HG03097 (cell line): Measurements from ENCODE around the gene MPP4.
"Not testable (repeated sequence)": the region's sequence is repeated elsewhere in the genome, so short reads cannot be mapped to it uniquely, and the experiment has no call there.

Experiments
- ATAC-seq: cut with Tn5 transposase; IDR thresholded peaks from one replicate; pipeline ENCODE4 v1.9.1; 2021; ENCODE audit not compliant: unreplicated experiment, low FRiP score

MPP4 gene

GRCh38 chr2:201674298-201674697 lies 24.1 kb downstream of the MPP4 start:
- no peak for ATAC-seq

DNA sequence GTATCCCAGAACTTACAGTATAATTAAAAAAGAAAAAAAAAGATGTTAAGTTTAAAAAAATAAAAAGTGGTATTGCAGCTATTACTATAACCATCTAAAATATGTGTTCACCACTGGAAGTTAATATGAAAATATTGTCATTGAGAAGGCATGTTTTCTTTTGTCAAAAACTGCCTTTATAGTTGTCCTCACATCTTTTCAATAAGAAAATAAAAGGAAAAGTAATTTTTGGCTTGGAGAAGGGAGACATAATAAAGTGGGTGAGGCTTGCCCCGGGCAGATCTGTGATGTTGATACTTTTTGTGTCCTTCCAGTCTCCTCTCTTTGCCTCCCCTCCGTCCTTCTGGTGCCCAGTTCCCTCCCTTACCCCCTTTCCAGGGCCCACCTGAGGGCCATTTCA lies 24.9 kb downstream of the MPP4 start:
- ATAC-seq = no peak

GRCh38 chr2:201671205-201671604 lies 27.2 kb downstream of the MPP4 start:
- ATAC-seq = not testable (repeated sequence)

GRCh38 chr2:201669865-201670264 lies 28.6 kb downstream of the MPP4 start:
- no peak for ATAC-seq

DNA sequence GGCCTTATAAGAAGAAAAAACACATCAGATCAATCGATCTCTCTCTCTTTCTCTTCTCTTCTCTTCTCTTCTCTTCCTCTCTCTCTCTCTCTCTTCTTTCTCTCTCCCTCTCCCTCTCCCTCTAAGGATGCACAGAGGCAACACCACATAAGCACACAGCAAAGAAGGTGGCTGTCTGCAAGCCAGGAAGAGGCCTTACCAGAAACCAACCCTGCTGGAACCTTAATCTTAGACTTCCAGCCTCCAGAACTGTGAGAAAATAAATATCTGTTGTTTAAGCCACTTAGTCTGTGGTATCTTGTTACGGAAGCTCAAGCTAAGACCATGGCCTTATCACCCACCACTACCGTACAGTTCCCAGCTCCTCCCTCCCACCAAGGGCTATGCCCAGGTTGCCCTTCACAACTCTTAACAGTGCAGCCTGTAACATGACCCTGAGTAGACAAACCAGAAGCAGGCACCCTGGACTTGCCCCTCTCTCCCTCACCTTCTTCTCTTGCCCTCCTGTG lies 30.0 kb downstream of the MPP4 start:
- no peak for ATAC-seq

DNA sequence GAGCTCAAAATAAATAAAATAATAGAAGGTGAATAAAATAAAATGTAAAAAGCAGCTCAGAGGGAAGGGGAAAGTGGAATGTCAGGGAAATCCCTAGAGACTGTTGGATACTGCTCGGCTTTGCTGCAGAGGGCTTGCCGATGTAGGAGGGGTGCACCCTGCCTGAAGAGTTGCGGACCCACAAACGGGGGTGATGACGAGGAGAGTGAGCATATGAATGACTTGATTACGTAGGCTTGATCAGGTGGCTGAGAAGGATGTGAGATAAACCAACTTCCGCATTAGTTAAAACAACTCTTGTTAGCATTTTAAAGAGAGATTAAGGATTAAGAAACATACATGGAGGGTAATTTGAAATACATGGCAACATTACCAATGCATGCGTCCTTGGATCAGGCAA lies 34.1 kb downstream of the MPP4 start:
- no peak for ATAC-seq

- no peak for ATAC-seq
These were observed 37.1 kb downstream of the MPP4 start for GRCh38 chr2:201661366-201661765.

GRCh38 chr2:201660293-201660895 lies 38.0 kb downstream of the MPP4 start:
- no peak for ATAC-seq

DNA sequence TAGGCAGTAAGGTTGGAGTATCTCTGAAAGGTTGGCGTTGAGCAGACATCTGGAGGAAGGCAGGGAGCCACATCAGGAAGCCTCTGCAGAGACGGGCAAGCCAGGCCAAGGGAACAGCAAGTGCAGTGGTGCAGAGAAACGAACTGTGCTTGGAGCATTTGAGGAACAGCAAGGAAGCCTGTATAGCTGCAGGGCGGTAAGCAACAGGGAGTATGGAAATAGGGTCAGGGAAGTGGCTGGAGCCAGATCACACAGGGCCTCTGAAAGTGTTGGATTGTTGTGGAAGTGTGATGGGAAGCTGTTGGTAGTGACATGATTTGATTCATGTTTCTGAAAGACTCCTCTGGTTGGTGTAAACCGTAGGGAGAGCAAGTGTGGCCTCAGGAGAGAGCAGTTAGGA lies 41.7 kb downstream of the MPP4 start:
- no peak for ATAC-seq

DNA sequence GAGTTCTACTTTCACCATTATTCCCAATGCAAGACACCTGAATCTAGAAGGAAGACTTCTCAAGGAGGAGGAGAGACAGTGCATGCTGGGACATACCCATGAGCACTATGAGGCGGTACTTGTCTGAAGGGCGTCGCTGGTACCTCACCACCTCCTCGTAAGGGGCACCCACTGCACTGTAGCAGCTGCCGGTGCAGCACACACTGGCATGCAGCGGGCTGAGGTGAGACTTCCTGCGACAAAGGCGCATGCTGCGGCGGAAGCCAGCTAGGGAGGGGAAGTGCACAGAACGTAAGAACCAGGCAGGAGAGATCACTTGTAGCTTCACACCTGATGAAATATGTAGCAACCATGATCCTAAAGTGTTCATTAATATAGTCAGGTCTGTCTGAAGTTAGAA lies 42.3 kb downstream of the MPP4 start:
- no peak for ATAC-seq

GRCh38 chr2:201654616-201655384 lies 43.6 kb downstream of the MPP4 start:
- no peak for ATAC-seq

- no peak for ATAC-seq
These were observed 45.2 kb downstream of the MPP4 start for GRCh38 chr2:201653221-201653620.

DNA sequence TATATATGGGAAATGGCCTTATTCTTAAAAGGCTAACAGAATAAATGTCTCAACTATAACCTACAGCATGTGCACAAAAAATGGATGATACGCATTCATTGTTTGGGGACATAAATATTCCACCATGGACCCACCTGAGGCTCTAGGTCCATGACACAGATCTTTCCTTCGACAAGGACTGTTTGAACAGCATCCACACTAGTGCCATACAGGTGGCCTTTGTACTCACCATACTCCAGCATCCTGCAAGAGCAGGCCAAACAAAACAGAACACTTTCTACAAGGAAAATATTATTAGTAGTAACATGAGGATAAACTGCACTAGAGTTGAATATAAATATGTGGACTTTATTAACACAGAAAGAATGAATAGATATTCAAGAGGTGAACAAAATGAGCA lies 49.0 kb downstream of the MPP4 start:
- ATAC-seq = no peak

- ATAC-seq = no peak
These were observed 51.0 kb downstream of the MPP4 start for GRCh38 chr2:201647431-201647830.

GRCh38 chr2:201644001-201644400 lies 54.4 kb downstream of the MPP4 start:
- no peak for ATAC-seq

DNA sequence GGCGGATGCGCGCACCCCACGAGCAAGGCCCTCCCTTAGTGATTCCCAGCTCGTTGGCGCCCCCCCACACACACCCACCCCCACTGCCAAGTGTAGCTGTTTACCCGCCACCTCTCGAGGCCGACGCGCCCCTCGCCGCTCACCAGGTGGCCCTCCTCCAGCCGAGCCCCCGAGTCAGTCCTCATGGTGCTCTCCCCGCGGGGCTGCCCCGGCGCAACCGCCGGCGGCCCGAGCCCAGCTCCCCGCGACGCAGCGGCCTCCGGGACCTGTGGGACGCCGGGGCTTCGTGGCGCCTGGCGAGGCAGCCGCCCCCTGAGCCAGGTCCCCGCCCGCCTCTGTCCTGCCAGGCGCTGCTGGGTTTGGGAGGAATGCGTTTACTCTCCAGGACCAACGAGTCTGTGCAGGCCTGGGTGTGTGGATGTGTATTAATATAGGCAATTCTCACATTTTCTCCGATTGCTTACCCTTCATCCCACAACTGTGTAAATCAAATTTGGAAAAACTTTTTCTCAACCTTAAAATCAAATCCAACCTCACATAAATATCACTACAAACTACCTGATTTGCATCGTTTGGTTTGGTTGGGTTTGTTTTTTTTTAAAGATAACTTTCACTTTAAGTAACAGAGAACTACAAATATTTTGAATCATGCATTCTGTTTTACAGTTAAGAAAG lies 55.1 kb downstream of the MPP4 start, which contains the start of gene TMEM237:
TSS of gene TMEM237 (minus strand) at position 288 of the 675 bp plus-strand sequence. CDS start at position 185, 103 bp downstream.
- ATAC-seq = peak; percentile 18

GRCh38 chr2:201642579-201643215 lies 55.7 kb downstream of the MPP4 start:
- peak; percentile 77 for ATAC-seq

GRCh38 chr2:201642086-201642578 lies 56.3 kb downstream of the MPP4 start:
- no peak for ATAC-seq

- ATAC-seq = no peak
These were observed 59.2 kb downstream of the MPP4 start for GRCh38 chr2:201639205-201639604.

DNA sequence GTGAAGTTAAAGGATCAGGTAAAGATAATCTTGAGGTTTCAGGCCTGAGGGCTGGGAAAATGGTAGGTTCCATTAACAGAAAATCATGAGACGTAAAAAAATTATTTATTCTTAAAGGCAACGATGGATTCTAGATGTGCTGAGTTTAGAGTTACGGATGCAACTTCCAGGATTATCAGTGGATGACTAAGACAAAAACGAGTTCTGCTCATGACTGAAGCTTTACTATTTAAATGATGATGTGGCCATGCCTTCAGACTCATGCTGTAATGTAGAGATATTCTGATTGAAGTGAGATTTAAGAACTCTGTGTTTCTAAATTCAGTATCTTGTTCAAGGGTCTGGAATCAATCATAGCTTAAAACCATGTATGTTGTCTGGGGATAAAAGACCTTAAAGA lies 60.1 kb downstream of the MPP4 start:
- ATAC-seq = no peak
